Measurements from ENCODE around the gene G0S2. TPM values are rescaled to one million over a fixed set of nuclear protein-coding genes. Genes with fewer than 3 reads are reported as not detected.

G0S2 gene
- total and polyA plus RNA-seq, 9 of the 15 experiments (the other 6 are each of a cell fraction or from before 2014, with no cell fraction given), result 0.18 to 65.6 (median 11.4) TPM

- TF ChIP-seq JUN (IDR thresholded peaks at IDR 0.05; ENCODE audit: borderline replicate concordance, low read depth, low read length) (0 out of 2 replicates have a peak, but pooled peaks have one; percentile 9), JUN (CRISPR knock-in tag; IDR thresholded peaks at IDR 0.05; ENCODE audit: borderline replicate concordance) (no peak), FOXK2 (conservative IDR thresholded peaks at IDR 0.05 in 1 of 2, IDR thresholded peaks at IDR 0.05 in 1 of 2; ENCODE audit: low read depth in 2 of 2) (peak; percentile 61 to 75; a peak in 3 of 4 replicates), ZNF449 (CRISPR knock-in tag; IDR thresholded peaks at IDR 0.05) (no peak), ZNF347 (CRISPR knock-in tag; IDR thresholded peaks at IDR 0.05; ENCODE audit: low read depth) (no peak), ZNF785 (CRISPR knock-in tag; IDR thresholded peaks at IDR 0.05) (no peak), KLF16 (IDR thresholded peaks at IDR 0.05) (peak; percentile 84), ZNF740 (CRISPR knock-in tag; IDR thresholded peaks at IDR 0.05) (no peak), ZNF740 (tag; IDR thresholded peaks at IDR 0.05) (peak in 1 of 2 experiments; percentile 21; a peak in 1 of 4 replicates), ELK1 (CRISPR knock-in tag; IDR thresholded peaks at IDR 0.05) (no peak), PML (IDR thresholded peaks at IDR 0.05; ENCODE audit: low read length) (peak; percentile 87), NCOA2 (IDR thresholded peaks at IDR 0.05; ENCODE audit: partially characterized antibody in 2 of 2) (no peak), MECOM (CRISPR knock-in tag; IDR thresholded peaks at IDR 0.05) (peak; percentile 59), RBM39 (optimal IDR thresholded peaks at IDR 0.05; ENCODE audit: low read depth, low read length) (no peak), LARP7 (IDR thresholded peaks at IDR 0.05) (no peak), CTCF (IDR thresholded peaks at IDR 0.05 in 2 of 3, conservative IDR thresholded peaks at IDR 0.05 in 1 of 3; ENCODE audit: insufficient read depth in 2 of 3, low read depth in 1 of 3, low read length in 3 of 3) (no peak), POLR2H (tag; IDR thresholded peaks at IDR 0.05; ENCODE audit: low read depth) (no peak), ARID3A (IDR thresholded peaks at IDR 0.05; ENCODE audit: borderline replicate concordance, low read depth, low read length) (0 out of 2 replicates have a peak, but pooled peaks have one; percentile 56), CREBBP (IDR thresholded peaks at IDR 0.05; ENCODE audit: low read depth, low read length) (no peak)
These were observed 29.4 kb upstream of the G0S2 start (continued) for GRCh38 chr1:209645574-209646452.

Measured in K562 (cell line).